GM23248 (cell line): Measurements from ENCODE around the gene CYP2C18.

Experiments used
- EZH2 ChIP-seq: fragments of 200-600 bp; sonication (generic); IDR thresholded peaks from 2 replicates; pipeline ENCODE4 v1.6.1; 2018; ENCODE audit warnings: antibody characterized with exemption, mild to moderate bottlenecking; ENCODE audit not compliant: insufficient read depth, poor library complexity, severe bottlenecking
- EZH2phosphoT487 ChIP-seq: fragments of 200-600 bp; sonication (generic); IDR thresholded peaks from 2 replicates; pipeline ENCODE4 v1.6.1; 2018; ENCODE audit warnings: antibody characterized with exemption, moderate library complexity, mild to moderate bottlenecking, low read depth; ENCODE audit not compliant: insufficient read depth

DNA sequence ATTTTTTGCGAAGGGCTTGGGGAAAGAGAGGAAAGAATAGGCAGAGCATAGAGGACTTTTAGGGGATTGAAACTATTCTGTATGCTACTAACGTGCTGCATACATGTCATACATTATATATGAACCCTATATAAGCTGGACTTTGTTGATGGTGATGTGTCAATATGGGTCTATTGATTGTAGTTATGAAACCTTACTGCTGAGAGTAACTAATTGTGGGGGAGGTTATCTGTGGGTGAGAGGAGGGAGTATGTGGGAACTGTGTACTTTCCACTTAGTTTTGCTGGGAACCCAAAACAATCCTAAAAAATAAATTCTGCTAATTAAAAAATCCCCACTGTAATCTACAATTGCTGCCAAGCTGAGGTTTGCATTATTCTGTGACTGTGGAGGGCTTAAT, 63.6 kb downstream of the CYP2C18 start:
- TF ChIP-seq EZH2 (no peak), EZH2phosphoT487 (no peak)
